HL-60 (cell line): ENCODE data around the gene NRP2.

Experiments used
- CTCF ChIP-seq: IDR thresholded peaks from one replicate; pipeline ENCODE4 v1.5.1; 2011; ENCODE audit warnings: low read length, control low read depth, inconsistent platforms; ENCODE audit not compliant: insufficient read depth
- GABPA ChIP-seq: IDR thresholded peaks from 2 replicates; pipeline ENCODE4 v1.6.1; 2012; ENCODE audit warnings: low read depth
- POLR2AphosphoS5 ChIP-seq: IDR thresholded peaks from 2 replicates; pipeline ENCODE4 v1.6.1; 2012; ENCODE audit warnings: low read depth
- REST ChIP-seq: IDR thresholded peaks from 2 replicates; pipeline ENCODE4 v1.6.1; 2012; ENCODE audit warnings: low read depth; ENCODE audit not compliant: insufficient replicate concordance
- SPI1 ChIP-seq: IDR thresholded peaks from 2 replicates; pipeline ENCODE4 v1.6.1; 2012; ENCODE audit warnings: low read depth, mild to moderate bottlenecking, borderline replicate concordance

GRCh38 chr2:205722283-205722918 is 40.1 kb downstream of the NRP2 start:
- TF ChIP-seq POLR2AphosphoS5 (no peak), CTCF (no peak), REST (no peak), GABPA (no peak), SPI1 (no peak)
